ENCODE measurements around the gene LCOR.

DNA sequence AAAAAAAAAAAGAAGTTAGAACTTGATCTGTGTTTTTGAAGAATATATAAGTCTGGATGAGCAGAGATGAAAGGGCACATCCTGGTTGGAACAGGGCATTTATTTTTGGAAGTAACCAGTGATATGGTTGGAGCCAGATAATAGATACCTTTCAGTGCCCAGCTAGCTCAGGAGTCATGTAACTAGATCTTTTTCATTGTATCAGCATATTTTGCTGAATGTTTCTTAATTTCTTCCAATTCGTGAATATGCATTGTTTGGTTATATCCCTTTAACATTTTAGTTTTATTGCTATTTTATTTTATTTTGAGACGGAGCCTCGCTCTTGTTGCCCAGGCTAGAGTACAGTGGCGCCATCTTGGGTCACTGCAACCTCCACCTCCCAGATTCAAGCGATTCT, 81.8 kb downstream of the LCOR start:
- TF ChIP-seq, protein P1, sequence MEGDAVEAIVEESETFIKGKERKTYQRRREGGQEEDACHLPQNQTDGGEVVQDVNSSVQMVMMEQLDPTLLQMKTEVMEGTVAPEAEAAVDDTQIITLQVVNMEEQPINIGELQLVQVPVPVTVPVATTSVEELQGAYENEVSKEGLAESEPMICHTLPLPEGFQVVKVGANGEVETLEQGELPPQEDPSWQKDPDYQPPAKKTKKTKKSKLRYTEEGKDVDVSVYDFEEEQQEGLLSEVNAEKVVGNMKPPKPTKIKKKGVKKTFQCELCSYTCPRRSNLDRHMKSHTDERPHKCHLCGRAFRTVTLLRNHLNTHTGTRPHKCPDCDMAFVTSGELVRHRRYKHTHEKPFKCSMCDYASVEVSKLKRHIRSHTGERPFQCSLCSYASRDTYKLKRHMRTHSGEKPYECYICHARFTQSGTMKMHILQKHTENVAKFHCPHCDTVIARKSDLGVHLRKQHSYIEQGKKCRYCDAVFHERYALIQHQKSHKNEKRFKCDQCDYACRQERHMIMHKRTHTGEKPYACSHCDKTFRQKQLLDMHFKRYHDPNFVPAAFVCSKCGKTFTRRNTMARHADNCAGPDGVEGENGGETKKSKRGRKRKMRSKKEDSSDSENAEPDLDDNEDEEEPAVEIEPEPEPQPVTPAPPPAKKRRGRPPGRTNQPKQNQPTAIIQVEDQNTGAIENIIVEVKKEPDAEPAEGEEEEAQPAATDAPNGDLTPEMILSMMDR (IDR thresholded peaks at IDR 0.05), result no peak
- TF ChIP-seq EZH2phosphoT487 (IDR thresholded peaks at IDR 0.05), result no peak
- no peak for TF ChIP-seq EZH2 (IDR thresholded peaks at IDR 0.05)

Measured in neural progenitor cell (in vitro differentiated cells).